OCI-LY7 (cell line): ENCODE data around the gene SYDE1.

Experiments
- CTCF ChIP-seq: fragments of 200-600 bp; sonication (generic); conservative IDR thresholded peaks from 2 replicates; pipeline ENCODE4 v1.5.1; 2014; ENCODE audit warnings: mild to moderate bottlenecking, antibody characterized with exemption, low read length, moderate library complexity, mixed read lengths
- EZH2phosphoT487 ChIP-seq: fragments of 200-600 bp; sonication (generic); IDR thresholded peaks from 2 replicates; pipeline ENCODE4 v1.6.1; 2018; ENCODE audit warnings: low read depth, borderline replicate concordance, mild to moderate bottlenecking, mixed run types, antibody characterized with exemption, low read length, moderate library complexity, mixed read lengths

GRCh38 chr19:15116856-15117255, 9.7 kb downstream of the SYDE1 start:
- no peak for TF ChIP-seq CTCF
- no peak for TF ChIP-seq EZH2phosphoT487
